Suppressor macrophage treated with lipopolysaccharide for 4 hours (primary cell): Measurements from ENCODE around the gene ULK4.
A peak's percentile ranks its signal among the peaks of the same experiment; 100 is the strongest.
"Not testable (repeated sequence)": the region's sequence is repeated elsewhere in the genome, so short reads cannot be mapped to it uniquely, and the experiment has no call there.

Experiments used
- DNase-seq: peaks from one replicate; pipeline ENCODE4 v3.0.0-alpha.2; 2020

ULK4 gene

DNA sequence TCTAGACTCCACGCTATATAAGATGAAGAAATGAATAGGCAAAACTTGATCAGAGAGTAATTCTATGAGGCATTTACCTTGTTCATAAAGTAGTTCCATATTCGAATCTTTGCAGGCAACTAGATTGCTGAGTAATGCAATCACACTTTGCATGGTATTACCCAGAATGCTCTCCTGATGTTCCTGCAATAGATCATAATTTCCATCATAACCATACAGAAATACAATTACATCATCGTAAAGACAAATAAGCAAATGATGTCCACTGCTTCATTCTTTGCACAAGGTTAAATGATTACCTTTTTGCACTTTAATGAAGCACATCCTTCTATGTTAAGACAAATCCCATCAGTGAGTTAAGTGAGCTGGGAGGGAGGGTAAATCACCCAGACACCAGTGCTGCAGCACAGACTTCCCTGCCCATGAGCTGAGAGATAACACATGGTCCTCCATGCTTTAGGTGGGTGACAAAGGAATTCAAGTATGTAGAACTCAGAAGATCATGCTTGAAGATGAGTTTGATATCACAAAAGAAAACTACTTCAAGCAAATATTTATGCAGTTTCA lies 395.9 kb downstream of the ULK4 start:
- DNase-seq = no peak

DNA sequence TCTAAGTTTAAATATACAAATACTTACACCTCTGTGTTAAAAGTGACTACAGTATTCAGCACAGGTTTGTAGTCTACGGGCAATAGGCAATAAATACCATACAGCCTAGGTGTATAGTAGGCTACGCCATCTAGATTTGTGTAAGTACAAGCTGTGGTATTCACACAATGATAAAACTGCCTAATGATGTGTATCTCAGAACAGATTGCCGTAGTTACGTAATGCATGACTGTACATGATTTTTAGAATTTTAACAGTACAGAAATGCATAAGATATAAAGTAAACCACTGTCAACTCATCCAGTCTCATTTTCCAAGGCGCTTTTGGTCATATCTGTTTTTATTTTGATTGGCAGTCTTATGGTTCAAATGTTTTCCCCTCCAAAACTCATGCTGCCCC lies 396.9 kb downstream of the ULK4 start:
- DNase-seq = no peak

DNA sequence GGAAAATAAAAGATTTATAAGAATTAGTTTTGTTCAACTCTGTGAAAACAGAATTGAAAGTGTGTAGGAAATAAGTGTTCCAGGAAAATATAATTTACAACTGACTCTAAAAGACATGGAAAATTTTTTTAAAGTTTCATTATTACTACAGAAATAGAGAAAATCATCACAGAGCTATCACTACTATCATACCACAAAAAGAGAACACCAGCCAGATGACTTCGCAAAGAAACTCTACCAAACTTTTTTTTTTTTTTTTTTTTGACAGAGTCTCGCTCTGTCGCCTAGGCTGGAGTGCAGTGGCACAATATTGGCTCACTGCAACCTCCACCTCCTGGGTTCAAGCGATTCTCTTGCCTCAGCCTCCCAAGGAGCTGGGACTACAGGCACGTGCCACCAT lies 405.7 kb downstream of the ULK4 start:
- DNase-seq = not testable (repeated sequence)

DNA sequence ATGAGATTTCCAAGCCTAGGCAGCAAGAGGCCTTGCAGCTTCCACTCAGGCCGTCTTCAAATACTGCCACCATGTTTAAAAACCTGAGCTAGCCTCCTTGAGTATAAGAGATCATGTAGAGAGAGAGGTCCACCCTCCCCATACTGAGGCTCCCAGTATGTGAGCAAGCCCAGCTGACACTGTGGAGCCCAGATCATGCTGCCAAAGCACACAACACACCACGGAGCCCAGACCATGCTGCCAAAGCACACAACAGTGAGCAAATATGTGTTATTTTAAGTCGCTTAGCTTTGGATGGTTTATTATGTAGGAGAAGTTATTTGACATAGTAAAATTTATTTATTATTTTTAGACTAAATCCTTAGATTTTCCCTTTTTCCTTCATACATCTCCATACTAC lies 428.9 kb downstream of the ULK4 start:
- DNase-seq = no peak

DNA sequence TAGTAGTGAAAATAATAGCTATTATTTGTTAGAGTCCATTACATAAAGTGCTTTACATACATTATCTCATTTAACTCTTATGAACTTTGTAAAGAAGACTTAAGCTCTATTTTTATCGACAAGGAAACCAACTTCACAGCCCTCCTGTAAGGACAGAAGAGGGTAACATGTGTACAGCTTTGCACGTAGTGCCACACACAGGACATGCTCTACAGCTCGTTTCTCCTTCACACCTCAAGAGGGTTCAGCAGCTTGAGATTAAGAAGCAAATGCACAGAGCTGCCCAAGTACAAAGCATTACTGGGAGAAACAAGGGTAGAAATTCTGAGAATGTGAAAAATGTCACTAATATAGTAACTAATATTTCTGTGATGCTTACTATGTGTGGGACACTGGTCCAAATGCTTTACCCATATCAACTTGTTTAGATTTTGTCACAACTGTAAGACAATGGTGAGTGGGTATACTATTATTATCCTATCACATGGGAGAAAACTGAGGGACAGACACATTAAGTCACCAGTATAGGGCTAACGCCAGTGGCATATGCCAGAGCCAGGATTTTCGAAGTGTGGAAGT lies 434.8 kb downstream of the ULK4 start:
- no peak for DNase-seq

DNA sequence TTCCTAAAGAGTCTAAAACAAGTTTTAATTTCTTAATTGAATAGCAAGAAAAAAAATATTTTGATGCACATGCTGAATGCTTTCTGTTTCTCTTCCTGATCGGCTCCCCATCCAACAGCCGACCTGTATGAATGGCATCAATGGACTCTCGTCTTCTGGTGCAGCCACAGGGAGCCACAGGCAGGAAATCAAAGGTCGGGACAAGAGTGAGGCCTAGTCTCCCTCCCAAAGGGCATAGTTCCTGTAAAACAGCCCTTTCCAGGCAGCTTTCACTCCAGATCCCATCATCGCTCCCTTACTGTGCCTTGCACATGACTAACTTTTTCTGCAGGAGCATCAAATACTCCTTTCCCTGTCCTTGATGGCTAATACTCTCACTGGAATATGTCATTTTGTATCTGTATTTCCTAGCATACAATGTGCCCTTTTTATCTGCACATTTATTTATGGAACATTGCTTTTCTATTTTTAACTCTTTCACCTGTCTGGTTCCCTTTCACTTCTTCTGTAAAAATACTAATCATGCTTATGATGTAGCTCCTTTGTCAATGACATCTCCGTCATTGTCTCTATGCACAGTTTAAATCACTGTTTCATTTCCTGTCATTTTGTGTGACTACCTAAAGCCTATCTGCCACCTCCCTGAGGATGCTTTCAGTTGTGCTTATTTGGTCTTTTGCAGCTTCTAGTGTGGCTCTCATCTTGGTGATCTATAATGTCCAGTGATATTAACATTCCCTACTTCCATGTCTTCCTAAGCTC lies 436.4 kb downstream of the ULK4 start:
- no peak for DNase-seq

DNA sequence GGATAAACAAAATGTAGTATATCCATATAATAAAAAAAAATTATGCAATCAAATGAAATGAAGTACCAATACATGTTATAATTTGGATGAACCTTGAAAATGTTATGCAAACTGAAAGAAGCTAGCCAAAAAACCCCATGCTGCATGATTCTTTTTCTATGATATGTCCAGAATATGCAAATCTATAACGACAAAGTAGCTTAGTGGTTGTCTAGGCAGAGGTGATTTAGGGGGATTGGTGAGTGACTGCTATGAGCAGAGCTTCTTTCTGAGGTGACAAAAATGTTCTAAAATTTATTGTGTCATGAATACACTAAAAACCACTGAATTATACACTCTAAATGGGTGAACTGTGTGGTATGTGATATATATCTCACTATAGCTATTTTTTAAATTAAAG lies 438.0 kb downstream of the ULK4 start:
- no peak for DNase-seq

DNA sequence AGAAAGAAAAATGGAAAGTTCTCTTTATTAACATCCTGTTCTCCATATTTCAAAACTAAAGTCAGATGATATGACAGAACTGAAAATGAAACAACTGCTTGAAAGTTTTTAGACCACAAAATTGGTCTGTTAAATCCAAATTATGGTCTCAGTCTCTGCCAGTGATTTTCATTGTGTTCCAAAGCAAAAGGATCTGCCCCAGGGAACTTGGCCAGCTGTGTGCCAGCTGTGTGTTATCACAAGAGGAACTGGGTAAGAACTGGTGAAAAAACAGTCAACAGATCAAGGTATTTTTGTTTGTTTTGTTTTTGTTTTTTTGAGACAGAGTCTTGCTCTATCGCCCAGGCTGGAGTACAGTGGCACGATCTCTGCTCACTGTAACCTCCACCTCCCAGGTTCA lies 439.3 kb downstream of the ULK4 start:
- peak; percentile 55 for DNase-seq

DNA sequence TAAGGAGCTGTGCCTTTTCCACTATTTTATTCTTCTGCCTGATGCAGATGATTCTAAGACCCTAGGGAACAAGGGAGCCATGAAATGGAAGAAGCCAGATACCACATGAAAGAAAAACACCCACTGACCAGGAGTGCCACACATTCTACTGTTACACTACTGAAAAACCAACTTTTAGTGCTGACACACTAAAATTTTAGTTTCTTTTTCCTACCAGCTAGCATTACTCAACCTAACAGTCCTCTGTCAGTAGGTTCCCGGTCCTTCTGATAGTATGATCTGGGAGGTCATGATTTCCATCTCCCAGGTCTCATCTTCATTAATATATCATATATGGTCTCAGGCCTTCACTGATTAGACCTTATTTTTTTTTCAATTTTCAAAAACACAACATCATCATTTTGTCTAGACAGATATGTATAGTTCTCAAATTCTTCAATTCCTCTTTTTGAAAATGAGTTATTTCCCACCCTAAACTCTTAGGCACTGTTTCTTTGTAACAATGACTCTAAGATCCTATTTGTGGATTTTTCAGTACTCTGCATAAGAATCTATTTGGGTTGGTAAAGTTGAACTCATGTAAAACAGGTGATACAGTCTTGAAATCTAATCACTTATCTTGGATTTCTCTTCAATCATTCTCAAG lies 440.8 kb downstream of the ULK4 start:
- peak; percentile 45 for DNase-seq

DNA sequence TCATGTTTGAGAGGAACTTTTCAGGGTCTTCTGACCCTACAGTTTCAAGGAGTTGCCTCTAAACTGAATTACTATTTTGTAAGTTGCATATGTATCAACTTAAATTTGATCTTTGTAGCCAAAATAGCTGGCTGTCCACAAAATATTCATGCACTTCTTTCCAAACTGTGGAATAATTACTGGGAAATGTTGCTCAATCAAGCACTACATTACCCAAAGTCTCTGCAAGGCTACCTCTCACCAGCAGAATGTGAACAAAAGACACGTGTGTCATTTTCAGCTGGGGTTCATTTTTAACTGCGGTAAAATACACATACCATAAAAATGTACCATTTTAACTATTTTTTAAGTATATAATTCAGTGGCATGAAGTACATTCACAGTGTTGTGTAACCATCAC lies 442.2 kb downstream of the ULK4 start:
- DNase-seq = no peak

DNA sequence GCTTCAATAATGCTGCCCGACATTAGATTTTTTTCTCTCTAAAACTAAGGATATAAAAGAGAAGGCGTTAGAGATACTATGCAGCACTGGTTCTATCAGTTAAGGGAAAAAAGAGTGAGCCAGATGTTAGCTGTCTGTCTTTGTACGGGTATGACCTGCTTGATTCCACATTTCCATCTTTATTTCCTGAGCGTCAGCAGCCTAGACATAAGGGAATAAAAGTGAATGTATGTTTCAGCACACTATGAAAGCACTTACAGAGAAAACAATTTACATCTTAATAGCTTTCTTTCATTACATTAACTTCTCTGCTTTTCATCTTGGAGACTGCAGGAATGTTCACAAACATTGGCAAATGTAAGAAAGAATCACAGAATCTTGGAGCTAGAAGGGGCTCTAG lies 443.3 kb downstream of the ULK4 start:
- DNase-seq = no peak

DNA sequence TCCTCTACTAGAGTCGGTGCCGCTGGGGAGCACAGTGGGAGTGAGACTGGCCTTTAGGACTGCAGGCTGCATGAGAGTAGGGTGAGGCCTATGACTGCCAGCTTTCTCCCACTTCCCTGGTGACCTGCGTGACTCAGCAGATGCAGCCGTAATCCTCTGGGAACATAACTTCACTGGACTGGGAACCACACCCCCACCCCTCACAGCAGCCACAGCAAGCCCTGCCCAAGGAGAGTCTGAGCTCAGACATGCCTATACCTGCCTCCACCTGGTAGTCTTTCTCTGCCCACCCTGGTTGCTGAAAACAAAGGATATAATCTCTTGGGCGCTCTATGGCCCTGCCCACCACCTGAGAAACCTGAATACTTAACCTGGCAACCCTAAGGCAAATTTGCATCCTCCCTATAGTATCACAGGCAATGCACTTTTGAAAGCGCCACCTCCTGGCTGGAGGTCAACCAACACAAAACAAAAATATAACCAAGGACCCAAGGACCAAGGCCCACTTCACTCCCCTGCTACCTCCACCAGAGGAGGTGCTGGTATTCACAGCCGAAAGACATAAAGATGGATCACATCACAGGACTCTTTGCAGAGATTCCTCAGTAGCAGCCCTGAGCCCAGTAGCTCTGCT lies 453.7 kb downstream of the ULK4 start:
- no peak for DNase-seq

DNA sequence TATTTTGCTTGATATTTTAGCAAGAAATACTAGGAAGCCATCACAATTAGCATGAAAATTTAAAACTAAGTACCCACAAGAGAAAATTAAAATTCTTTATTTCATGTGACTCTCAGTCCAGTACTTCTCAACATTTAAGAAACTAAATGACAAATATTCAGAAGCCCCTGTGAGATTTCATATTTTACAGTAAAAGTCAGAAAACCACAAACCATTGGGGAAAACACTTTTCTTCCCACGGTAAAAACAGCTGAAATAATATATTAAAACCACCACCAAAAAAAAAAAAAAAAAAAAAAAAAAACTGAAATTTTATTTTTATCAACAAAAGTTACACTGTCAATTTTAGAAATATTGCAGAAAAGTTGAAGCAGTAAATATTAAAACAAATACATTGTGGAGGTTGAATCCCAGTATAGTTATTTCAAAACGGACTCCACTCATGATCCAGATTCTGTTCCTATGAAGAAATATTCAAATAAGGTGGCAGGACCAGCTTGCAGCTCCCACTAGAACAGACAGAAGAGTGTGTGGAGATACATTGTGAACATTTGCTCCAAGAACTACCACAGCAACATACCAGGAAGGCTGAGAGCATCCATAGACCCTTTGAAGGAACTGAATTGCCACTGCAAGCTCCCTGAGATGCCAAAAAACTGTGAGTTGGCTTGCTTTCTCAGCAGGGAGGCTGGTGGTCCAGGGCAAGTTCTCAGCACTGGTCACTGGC lies 454.4 kb downstream of the ULK4 start:
- DNase-seq = no peak

DNA sequence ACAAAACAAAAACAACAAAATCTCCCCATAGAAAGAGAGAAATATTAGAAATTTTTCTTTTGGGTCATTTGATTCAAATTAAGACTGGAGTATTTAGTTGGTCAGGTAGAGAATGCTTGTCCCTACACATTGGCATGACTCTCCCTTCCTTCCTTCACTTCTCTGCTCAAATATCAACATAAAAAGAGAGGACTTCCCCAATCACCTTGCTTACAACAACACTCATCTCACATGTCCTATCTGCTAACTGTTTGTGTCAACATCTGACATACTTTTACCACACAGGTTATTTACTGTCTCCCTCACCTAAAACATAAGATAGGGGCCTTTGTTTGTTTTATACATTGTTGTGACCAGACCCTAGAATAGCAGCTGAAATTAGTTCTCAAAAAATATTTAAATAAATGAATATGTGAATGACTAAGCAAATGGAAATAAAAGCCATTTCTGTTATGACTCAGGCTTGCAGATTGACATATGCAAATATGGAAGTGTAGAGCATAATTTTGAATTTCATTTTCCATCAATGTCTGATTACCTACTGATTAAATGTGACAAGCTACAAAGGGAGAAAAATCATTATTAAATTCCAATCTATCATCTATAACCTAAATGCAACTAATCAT lies 457.8 kb downstream of the ULK4 start:
- DNase-seq = no peak

DNA sequence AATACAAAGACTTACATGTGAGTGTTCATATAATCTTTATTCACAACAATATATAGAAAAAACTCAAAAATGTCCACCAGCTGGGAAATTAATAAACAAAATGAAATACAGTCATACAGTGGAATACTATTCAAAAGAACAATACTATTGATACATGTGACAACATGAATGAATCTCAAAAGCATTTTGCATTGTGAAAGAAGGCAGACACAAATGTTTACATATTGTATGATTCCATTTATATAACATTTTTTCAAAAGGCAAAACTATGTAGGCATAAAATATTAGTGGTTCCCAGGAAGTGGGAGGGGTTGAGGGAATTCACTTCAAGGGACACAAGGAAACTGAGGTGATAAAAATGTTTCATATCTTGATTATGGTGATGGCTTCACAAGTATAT lies 459.4 kb downstream of the ULK4 start:
- no peak for DNase-seq

DNA sequence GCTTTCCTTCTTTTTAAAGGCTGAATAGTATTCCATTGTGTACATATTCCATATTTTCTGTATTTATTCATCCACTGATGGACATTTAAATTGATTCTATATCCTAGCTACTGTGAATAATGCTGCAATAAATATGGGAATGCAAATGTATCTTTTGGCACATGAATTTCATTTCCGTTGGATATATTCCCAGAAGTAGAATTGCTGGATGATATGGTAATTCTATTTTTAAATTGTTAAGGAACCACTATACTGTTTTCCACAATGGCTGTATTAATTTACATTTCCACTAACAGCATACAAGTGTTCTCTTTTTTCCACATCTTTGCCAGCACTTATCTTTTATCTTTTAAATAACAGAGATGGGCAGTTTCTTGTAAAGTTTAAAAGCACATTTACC lies 459.9 kb downstream of the ULK4 start:
- no peak for DNase-seq

DNA sequence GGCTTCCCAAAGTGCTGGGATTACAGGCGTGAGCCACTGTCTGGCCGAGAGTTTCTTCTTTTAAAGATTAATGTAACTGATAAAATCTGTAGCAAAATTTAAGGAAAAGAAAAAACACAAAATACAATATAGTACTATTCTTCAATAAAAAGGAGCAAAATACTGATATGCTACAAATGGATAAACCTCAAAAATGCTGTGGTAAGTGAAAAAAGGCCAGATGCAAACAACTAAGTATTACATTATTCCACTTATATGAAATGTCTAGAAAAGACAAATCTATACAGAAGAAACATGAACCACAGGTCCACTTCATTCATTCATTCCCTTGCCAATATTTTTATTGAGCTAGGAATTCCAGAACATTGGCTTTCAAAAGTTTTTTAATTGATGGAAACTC lies 463.1 kb downstream of the ULK4 start:
- DNase-seq = no peak

DNA sequence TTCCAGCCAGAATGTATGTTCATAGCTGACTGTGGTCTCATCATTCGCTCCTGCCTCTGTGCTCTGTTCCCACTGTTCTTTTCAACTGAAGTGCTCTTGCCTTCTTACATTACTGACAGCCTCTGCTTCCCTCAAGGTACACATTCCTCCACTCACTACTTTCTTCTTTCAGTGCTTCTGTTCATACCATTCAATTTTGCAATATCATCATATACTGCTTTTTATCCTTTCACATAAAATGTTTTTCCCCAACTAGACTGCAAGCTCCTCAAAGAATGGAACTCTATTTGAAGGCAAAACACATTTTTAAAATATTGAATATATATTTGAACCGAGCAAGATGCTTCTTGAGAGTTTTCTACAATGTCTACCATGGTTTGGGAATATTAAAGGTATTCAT lies 471.5 kb downstream of the ULK4 start:
- no peak for DNase-seq

DNA sequence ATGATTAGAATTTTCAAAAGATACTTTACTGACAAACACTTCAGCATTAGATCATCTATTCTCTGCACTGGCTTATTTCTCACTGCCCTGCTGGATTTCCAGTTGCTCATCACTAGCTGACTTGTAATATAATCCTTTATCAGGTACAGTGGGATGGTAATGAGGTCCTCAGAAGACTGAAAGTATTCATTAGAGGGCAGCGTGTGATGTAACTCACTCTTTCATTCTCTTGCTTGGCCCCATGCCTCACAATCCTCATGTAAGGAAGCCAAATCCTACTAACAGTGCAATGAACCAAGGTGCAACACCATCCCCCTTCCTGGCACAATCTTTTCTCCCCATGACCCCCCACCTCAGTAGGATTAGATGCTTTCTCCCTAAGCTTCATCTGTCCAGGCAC lies 472.7 kb downstream of the ULK4 start:
- DNase-seq = no peak

DNA sequence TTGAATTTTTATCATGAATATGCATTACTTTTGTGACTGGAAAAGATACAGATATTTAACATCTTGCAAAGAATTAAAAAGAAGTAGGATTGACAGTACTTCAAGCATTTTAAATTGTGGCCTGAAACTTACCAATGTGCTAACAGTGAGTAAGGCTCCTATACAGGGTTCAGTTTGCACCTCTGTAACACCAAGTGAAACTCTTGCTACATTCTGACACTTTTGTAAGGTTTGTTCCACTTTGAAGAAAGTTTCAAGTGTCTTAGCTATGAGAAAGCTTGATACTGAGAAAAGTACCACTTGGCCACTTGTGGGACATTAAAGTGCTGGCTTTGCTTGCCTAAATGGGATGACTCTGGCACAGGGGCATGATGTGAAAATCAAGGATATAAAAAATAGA lies 473.4 kb downstream of the ULK4 start:
- DNase-seq = no peak

DNA sequence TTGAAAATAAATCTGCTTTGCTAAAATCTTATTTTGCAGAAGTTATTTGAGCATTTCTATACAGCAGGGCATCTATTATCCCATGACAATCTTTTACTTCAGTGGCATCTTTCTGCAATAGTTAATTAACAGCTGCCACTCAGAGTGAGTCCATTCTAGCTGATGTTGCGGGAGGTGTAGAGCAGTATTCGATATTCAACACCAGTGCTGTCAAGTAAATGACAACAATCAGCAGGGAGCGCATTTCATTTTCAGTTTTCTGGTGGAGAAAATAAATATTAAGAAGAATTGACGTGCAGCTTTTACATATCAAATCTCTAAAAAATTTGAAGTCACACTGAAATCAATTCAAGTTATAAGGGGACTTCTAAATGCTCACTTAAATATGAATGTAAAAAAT lies 476.4 kb downstream of the ULK4 start:
- no peak for DNase-seq

DNA sequence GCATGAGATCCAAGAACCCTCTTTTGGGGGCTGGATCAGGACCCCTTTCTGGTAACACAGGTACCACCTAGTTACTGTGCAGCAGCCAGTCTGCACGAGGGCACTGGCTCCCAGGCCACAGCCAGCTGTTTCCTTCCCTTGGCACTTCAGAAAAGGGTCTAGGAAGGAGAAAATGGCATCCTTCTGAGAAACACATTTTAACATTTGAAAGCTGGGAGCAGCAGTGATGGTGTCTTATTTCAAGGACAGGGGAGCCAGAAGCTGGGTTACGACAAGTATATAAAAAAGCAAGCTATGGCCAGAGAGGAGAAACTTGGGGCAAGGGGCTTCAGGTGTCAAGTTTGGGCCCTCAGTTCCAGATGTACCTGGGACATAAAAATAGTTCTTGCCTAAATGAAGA lies 479.8 kb downstream of the ULK4 start:
- no peak for DNase-seq

DNA sequence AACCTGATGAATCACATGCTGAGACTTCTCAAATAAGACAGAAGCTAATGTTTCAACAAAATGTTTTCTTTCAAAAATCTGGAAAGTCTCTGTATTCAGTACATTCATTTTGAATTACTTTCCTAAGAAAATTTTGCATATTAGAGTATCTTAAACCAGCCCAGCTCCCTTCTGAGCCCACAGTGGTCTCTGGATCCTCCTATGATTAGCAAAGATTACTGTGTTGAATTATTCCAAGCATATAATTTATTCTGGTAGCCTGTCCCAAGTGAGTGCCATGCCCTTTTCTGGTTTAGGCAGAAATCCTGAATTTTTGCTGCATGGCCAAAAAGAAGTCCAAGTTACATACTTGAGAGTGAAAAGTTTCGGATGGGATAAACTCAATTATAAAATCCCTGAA lies 483.6 kb downstream of the ULK4 start:
- no peak for DNase-seq
